GM12878 (cell line): Measurements from ENCODE around the gene TM7SF3. TPM values are rescaled to one million over a fixed set of nuclear protein-coding genes. Genes with fewer than 3 reads are reported as not detected.

Experiments used
- ASH2L ChIP-seq: fragments of 300-600, 200-600 bp; sonication (generic); IDR thresholded peaks from 2 replicates; pipeline ENCODE4 v1.6.1; 2017; ENCODE audit warnings: low read depth, mild to moderate bottlenecking, borderline replicate concordance
- ATF7 ChIP-seq: fragments of 450-650 bp; IDR thresholded peaks from 2 replicates; pipeline ENCODE4 v1.6.1; 2016; ENCODE audit warnings: low read depth, mild to moderate bottlenecking
- CBX3 ChIP-seq: fragments of 200-600 bp; sonication (generic); IDR thresholded peaks from 2 replicates; pipeline ENCODE4 v1.6.1; 2016; ENCODE audit warnings: low read depth, borderline replicate concordance
- CUX1 ChIP-seq: IDR thresholded peaks from 2 replicates; pipeline ENCODE4 v1.6.1; 2012; ENCODE audit warnings: improper control_type of control experiment, low read depth, low read length; ENCODE audit not compliant: insufficient replicate concordance
- HCFC1 ChIP-seq: fragments of 150-350 bp; IDR thresholded peaks from 2 replicates; pipeline ENCODE4 v1.6.1; 2014; ENCODE audit warnings: low read length
- HDAC6 ChIP-seq: fragments of 200-600 bp; sonication (generic); IDR thresholded peaks from one replicate; pipeline ENCODE4 v1.8.0; 2017; ENCODE audit warnings: antibody characterized with exemption; ENCODE audit not compliant: unreplicated experiment
- KDM1A ChIP-seq: fragments of 200-600 bp; sonication (generic); IDR thresholded peaks from 2 replicates; pipeline ENCODE4 v1.6.1; 2016; ENCODE audit warnings: borderline replicate concordance
- NFIC ChIP-seq: IDR thresholded peaks from 2 replicates; pipeline ENCODE4 v1.6.1; 2012; ENCODE audit warnings: low read depth, mild to moderate bottlenecking, inconsistent platforms, low read length, moderate library complexity
- NFYB ChIP-seq: IDR thresholded peaks from 2 replicates; pipeline ENCODE4 v1.6.1; 2011; ENCODE audit warnings: low read depth, mild to moderate bottlenecking, low read length, improper control_type of control experiment, moderate library complexity; ENCODE audit not compliant: insufficient read depth
- NR2F1 ChIP-seq: fragments of 450-650 bp; conservative IDR thresholded peaks from 2 replicates; pipeline ENCODE4 v1.6.1; 2017; ENCODE audit warnings: mild to moderate bottlenecking
- POLR2AphosphoS2 ChIP-seq: IDR thresholded peaks from 2 replicates; pipeline ENCODE4 v1.6.1; 2011; ENCODE audit warnings: low read depth, mild to moderate bottlenecking, low read length, improper control_type of control experiment, moderate library complexity
- RCOR1 ChIP-seq: conservative IDR thresholded peaks from 2 replicates; pipeline ENCODE4 v1.6.1; 2012; ENCODE audit warnings: low read depth, low read length, improper control_type of control experiment
- RELB ChIP-seq: fragments of 450-650 bp; IDR thresholded peaks from 2 replicates; pipeline ENCODE4 v1.6.1; 2017; ENCODE audit warnings: low read depth, mild to moderate bottlenecking, moderate library complexity
- TARDBP ChIP-seq: IDR thresholded peaks from 2 replicates; pipeline ENCODE4 v1.6.1; 2016; ENCODE audit warnings: borderline replicate concordance
- ZZZ3 ChIP-seq: IDR thresholded peaks from 2 replicates; pipeline ENCODE4 v1.6.1; 2011; ENCODE audit warnings: low read depth; ENCODE audit not compliant: control insufficient read depth, insufficient read length
- polyA plus RNA-seq, 11 experiments: library from polyadenylated mRNA; depleted of rRNA in 4 of 11; unstranded in 6 of 11; stranded (reverse) in 5 of 11; fragments of >200 nt; fragmentation: Nextera tagmentation in 4 of 11; fragmentation: Illumina TruSeq in 1 of 11; extraction: Ambion mirVana in 4 of 11; extraction: Trizol in 1 of 11; gene quantifications; 1 replicate in 1 of 11; 2 replicates in 10 of 11; pipeline versions ENCODE4 v1.2.1 to v1.2.3, GENCODE V29; 2011 to 2016; ENCODE audit warnings: inconsistent platforms in 2 of 11, missing spikeins in 2 of 11, low read depth in 1 of 11
- total RNA-seq, 4 experiments: library from RNA; depleted of rRNA in 3 of 4; stranded (reverse); fragments of >200 nt in 3 of 4; fragmentation: Illumina TruSeq in 1 of 4; extraction: Trizol in 1 of 4; gene quantifications; 2 replicates each; pipeline versions ENCODE4 v1.2.1 to v1.2.3, GENCODE V29; 2013 to 2021
- TF ChIP-seq, protein P1 (sequence below): fragments of 450-650 bp; IDR thresholded peaks from 2 replicates; pipeline ENCODE4 v1.6.1; 2016; ENCODE audit warnings: mild to moderate bottlenecking
- TF ChIP-seq, protein P2 (sequence below): fragments of 450-650 bp; IDR thresholded peaks from 2 replicates; pipeline ENCODE4 v1.6.1; 2016; ENCODE audit warnings: mild to moderate bottlenecking, moderate library complexity, borderline replicate concordance

Gene TM7SF3
- total and polyA plus RNA-seq, 10 of the 15 experiments (the other 5 are each of a cell fraction or from before 2014, with no cell fraction given), result 31.4 to 341 (median 74.8) TPM

GRCh38 chr12:26971963-26972362 lies 42.2 kb downstream of the TM7SF3 start (continued):
- TF ChIP-seq HCFC1 (no peak), HDAC6 (no peak), CBX3 (no peak), RELB (peak; percentile 94), POLR2AphosphoS2 (no peak), NFIC (peak; percentile 59; the same call in 1 of the 2 replicates), NR2F1 (0 out of 2 replicates have a peak, but pooled peaks have one; percentile 48), ATF7 (peak; percentile 55; the same call in 1 of the 2 replicates), NFYB (no peak), ZZZ3 (no peak), ASH2L (no peak), RCOR1 (peak; percentile 48; the same call in 1 of the 2 replicates), TARDBP (no peak), CUX1 (no peak), KDM1A (no peak)
- TF ChIP-seq, protein P1, sequence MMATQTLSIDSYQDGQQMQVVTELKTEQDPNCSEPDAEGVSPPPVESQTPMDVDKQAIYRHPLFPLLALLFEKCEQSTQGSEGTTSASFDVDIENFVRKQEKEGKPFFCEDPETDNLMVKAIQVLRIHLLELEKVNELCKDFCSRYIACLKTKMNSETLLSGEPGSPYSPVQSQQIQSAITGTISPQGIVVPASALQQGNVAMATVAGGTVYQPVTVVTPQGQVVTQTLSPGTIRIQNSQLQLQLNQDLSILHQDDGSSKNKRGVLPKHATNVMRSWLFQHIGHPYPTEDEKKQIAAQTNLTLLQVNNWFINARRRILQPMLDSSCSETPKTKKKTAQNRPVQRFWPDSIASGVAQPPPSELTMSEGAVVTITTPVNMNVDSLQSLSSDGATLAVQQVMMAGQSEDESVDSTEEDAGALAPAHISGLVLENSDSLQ, result 0 out of 2 replicates have a peak, but pooled peaks have one; percentile 18
- TF ChIP-seq, protein P2, sequence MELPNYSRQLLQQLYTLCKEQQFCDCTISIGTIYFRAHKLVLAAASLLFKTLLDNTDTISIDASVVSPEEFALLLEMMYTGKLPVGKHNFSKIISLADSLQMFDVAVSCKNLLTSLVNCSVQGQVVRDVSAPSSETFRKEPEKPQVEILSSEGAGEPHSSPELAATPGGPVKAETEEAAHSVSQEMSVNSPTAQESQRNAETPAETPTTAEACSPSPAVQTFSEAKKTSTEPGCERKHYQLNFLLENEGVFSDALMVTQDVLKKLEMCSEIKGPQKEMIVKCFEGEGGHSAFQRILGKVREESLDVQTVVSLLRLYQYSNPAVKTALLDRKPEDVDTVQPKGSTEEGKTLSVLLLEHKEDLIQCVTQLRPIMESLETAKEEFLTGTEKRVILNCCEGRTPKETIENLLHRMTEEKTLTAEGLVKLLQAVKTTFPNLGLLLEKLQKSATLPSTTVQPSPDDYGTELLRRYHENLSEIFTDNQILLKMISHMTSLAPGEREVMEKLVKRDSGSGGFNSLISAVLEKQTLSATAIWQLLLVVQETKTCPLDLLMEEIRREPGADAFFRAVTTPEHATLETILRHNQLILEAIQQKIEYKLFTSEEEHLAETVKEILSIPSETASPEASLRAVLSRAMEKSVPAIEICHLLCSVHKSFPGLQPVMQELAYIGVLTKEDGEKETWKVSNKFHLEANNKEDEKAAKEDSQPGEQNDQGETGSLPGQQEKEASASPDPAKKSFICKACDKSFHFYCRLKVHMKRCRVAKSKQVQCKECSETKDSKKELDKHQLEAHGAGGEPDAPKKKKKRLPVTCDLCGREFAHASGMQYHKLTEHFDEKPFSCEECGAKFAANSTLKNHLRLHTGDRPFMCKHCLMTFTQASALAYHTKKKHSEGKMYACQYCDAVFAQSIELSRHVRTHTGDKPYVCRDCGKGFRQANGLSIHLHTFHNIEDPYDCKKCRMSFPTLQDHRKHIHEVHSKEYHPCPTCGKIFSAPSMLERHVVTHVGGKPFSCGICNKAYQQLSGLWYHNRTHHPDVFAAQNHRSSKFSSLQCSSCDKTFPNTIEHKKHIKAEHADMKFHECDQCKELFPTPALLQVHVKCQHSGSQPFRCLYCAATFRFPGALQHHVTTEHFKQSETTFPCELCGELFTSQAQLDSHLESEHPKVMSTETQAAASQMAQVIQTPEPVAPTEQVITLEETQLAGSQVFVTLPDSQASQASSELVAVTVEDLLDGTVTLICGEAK, result no peak
